Ishikawa (cell line): ENCODE measurements around the gene CARMIL1.

Source experiments
- CEBPB ChIP-seq: IDR thresholded peaks from 2 replicates; pipeline ENCODE4 v1.6.1; 2012
- CREB1 ChIP-seq: IDR thresholded peaks from 2 replicates; pipeline ENCODE4 v1.6.1; 2012; ENCODE audit warnings: low read depth
- EGR1 ChIP-seq: IDR thresholded peaks from 2 replicates; pipeline ENCODE4 v1.6.1; 2012
- EP300 ChIP-seq: IDR thresholded peaks from 2 replicates; pipeline ENCODE4 v1.6.1; 2012; ENCODE audit warnings: borderline replicate concordance
- FOXM1 ChIP-seq: IDR thresholded peaks from 2 replicates; pipeline ENCODE4 v1.6.1; 2012; ENCODE audit warnings: low read depth, borderline replicate concordance
- NFIC ChIP-seq: IDR thresholded peaks from 2 replicates; pipeline ENCODE4 v1.6.1; 2012
- RAD21 ChIP-seq: IDR thresholded peaks from 2 replicates; pipeline ENCODE4 v1.6.1; 2012; ENCODE audit warnings: low read depth
- TAF1 ChIP-seq: IDR thresholded peaks from 2 replicates; pipeline ENCODE4 v1.6.1; 2012; ENCODE audit warnings: low read depth, mild to moderate bottlenecking
- USF1 ChIP-seq: IDR thresholded peaks from 2 replicates; pipeline ENCODE4 v1.6.1; 2012
- YY1 ChIP-seq: IDR thresholded peaks from 2 replicates; pipeline ENCODE4 v1.6.1; 2012; ENCODE audit warnings: low read depth
- ZBTB7A ChIP-seq: IDR thresholded peaks from 2 replicates; pipeline ENCODE4 v1.6.1; 2012; ENCODE audit warnings: low read depth
- TF ChIP-seq, protein P1 (sequence below): IDR thresholded peaks from 2 replicates; pipeline ENCODE4 v1.6.1; 2012
- TF ChIP-seq, protein P2 (sequence below): IDR thresholded peaks from 2 replicates; pipeline ENCODE4 v1.6.1; 2012; ENCODE audit warnings: low read depth, mild to moderate bottlenecking

- TF ChIP-seq CREB1 (no peak), EP300 (no peak), USF1 (no peak), YY1 (no peak), FOXM1 (no peak), EGR1 (no peak), TAF1 (no peak), RAD21 (no peak), NFIC (no peak), CEBPB (no peak), ZBTB7A (no peak)
- TF ChIP-seq, protein P1, sequence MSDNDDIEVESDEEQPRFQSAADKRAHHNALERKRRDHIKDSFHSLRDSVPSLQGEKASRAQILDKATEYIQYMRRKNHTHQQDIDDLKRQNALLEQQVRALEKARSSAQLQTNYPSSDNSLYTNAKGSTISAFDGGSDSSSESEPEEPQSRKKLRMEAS = no peak
- TF ChIP-seq, protein P2, sequence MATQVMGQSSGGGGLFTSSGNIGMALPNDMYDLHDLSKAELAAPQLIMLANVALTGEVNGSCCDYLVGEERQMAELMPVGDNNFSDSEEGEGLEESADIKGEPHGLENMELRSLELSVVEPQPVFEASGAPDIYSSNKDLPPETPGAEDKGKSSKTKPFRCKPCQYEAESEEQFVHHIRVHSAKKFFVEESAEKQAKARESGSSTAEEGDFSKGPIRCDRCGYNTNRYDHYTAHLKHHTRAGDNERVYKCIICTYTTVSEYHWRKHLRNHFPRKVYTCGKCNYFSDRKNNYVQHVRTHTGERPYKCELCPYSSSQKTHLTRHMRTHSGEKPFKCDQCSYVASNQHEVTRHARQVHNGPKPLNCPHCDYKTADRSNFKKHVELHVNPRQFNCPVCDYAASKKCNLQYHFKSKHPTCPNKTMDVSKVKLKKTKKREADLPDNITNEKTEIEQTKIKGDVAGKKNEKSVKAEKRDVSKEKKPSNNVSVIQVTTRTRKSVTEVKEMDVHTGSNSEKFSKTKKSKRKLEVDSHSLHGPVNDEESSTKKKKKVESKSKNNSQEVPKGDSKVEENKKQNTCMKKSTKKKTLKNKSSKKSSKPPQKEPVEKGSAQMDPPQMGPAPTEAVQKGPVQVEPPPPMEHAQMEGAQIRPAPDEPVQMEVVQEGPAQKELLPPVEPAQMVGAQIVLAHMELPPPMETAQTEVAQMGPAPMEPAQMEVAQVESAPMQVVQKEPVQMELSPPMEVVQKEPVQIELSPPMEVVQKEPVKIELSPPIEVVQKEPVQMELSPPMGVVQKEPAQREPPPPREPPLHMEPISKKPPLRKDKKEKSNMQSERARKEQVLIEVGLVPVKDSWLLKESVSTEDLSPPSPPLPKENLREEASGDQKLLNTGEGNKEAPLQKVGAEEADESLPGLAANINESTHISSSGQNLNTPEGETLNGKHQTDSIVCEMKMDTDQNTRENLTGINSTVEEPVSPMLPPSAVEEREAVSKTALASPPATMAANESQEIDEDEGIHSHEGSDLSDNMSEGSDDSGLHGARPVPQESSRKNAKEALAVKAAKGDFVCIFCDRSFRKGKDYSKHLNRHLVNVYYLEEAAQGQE = no peak
Observed at GRCh38 chr6:25472306-25472705, 193.1 kb downstream of the CARMIL1 start.
